Body of pancreas (tissue), 4 donors: ENCODE data around the gene NCR2.

Source experiments
- POLR2A ChIP-seq, 3 donors: fragments of 450-650 bp; IDR thresholded peaks; one replicate each; pipeline ENCODE4 v1.6.1; 2016; ENCODE audit warnings: antibody characterized with exemption in 3 of 3, mild to moderate bottlenecking in 2 of 3
- TF ChIP-seq, protein P1 (sequence below), 7 experiments: fragments of 450-650 bp in 4 of 7; fragments of 200-600 bp in 3 of 7; sonication (generic) in 3 of 7; IDR thresholded peaks; one replicate each; pipeline ENCODE4 v1.5.1; 2016 to 2019; ENCODE audit warnings: antibody characterized with exemption in 7 of 7

DNA sequence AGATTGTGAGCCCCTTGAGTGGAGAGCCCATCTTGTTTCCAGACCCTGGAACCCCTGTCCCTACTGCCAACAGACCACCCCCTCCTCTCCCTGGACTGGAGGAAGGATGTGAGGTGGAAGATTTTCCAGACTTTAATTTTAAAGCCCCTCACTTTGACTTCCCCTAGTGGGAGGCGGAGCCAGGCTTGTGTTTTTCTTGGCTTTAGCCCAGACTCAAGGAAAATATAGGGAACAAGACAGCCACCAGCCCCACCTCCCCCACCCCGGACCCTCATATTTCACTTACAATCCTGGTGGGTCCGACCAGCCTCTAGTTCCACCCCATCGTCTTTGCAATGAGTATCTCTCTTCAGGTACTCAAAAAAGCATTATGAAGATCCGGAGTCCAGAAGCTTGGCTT lies 40.8 kb downstream of the NCR2 start:
- TF ChIP-seq, protein P1, sequence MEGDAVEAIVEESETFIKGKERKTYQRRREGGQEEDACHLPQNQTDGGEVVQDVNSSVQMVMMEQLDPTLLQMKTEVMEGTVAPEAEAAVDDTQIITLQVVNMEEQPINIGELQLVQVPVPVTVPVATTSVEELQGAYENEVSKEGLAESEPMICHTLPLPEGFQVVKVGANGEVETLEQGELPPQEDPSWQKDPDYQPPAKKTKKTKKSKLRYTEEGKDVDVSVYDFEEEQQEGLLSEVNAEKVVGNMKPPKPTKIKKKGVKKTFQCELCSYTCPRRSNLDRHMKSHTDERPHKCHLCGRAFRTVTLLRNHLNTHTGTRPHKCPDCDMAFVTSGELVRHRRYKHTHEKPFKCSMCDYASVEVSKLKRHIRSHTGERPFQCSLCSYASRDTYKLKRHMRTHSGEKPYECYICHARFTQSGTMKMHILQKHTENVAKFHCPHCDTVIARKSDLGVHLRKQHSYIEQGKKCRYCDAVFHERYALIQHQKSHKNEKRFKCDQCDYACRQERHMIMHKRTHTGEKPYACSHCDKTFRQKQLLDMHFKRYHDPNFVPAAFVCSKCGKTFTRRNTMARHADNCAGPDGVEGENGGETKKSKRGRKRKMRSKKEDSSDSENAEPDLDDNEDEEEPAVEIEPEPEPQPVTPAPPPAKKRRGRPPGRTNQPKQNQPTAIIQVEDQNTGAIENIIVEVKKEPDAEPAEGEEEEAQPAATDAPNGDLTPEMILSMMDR (IDR thresholded peaks at IDR 0.05): no peak
- no peak for TF ChIP-seq POLR2A (IDR thresholded peaks at IDR 0.05)
